HCT116 (cell line): ENCODE results near the gene KRT79. TPM values are rescaled to one million over a fixed set of nuclear protein-coding genes. Genes with fewer than 3 reads are reported as not detected.

ENCODE experiments used
- ATAC-seq: fragments of 200-7000 bp; cut with Tn5 transposase; 2 replicates; pipeline ENCODE4 v1.9.1; 2020; ENCODE audit warnings: mild to moderate bottlenecking, moderate library complexity
- BruUV-seq: library from RNA; stranded (reverse); fragments of 400-500 nt; replicated peaks from 2 replicates; lab custom pipeline; 2021; lab: Mats Ljungman, UMichigan
- CTCF ChIA-PET: fragments of 300-600 bp; sonication (Branson Sonifier 250); formaldehyde crosslinking; loops from one replicate; lab custom pipeline; 2021; ENCODE audit warnings: antibody characterized with exemption; lab: Charles Lee
- POLR2A ChIA-PET: fragments of 300-600, 350-600 bp; sonication (Branson Sonifier 250); formaldehyde crosslinking; loops from one replicate; lab custom pipeline; 2021; ENCODE audit warnings: antibody characterized with exemption; lab: Charles Lee
- RAD21 ChIA-PET, 2 experiments: fragments of 300-600 bp; sonication (Branson Sonifier 250); formaldehyde crosslinking; loops; one replicate each; lab custom pipeline; 2023; ENCODE audit warnings: low total read pairs in 2 of 2; ENCODE audit not compliant: uncharacterized antibody in 2 of 2, unreplicated experiment in 2 of 2, low non-redundant PET in 1 of 2; lab: Charles Lee
- DNase-seq: peaks from one replicate; pipeline ENCODE4 v3.0.0-alpha.2; 2010; ENCODE audit warnings: low read depth, low spot score
- H2AFZ ChIP-seq: fragments of 200-600 bp; shearing (Covaris generic), sonication (generic); 2 replicates; pipeline ENCODE4 v1.6.1; 2017; ENCODE audit warnings: low read depth, mixed run types, mixed read lengths, antibody characterized with exemption, low read length; ENCODE audit not compliant: poor library complexity, severe bottlenecking
- H3K27ac ChIP-seq: 2 replicates; pipeline ENCODE4 v1.5.1; 2012; ENCODE audit warnings: low read depth, low read length
- H3K27me3 ChIP-seq: fragments of 200-600 bp; sonication (generic); 2 replicates; pipeline ENCODE4 v1.6.1; 2016; ENCODE audit warnings: mixed run types, low read length, mixed read lengths; ENCODE audit not compliant: insufficient read depth
- H3K36me3 ChIP-seq, 2 experiments: fragments of 200-500 bp in 1 of 2; fragments of 200-600 bp in 1 of 2; sonication (Bioruptor generic) in 1 of 2; sonication (generic) in 1 of 2; 2 replicates each; pipeline versions ENCODE4 v1.5.1 to v1.6.1; 2014 to 2016; ENCODE audit warnings: low read length in 2 of 2, inconsistent platforms in 1 of 2, mixed read lengths in 1 of 2, mixed run types in 1 of 2; ENCODE audit not compliant: insufficient read depth in 2 of 2, control insufficient read depth in 1 of 2
- H3K4me1 ChIP-seq, 2 experiments: fragments of 200-600 bp in 1 of 2; sonication (generic) in 1 of 2; 2 replicates each; pipeline versions ENCODE4 v1.5.1 to v1.6.1; 2012 to 2017; ENCODE audit warnings: low read length in 2 of 2, inconsistent platforms in 1 of 2, mild to moderate bottlenecking in 1 of 2, mixed read lengths in 1 of 2, mixed run types in 1 of 2, moderate library complexity in 1 of 2; ENCODE audit not compliant: insufficient read depth in 2 of 2, control insufficient read depth in 1 of 2
- H3K4me2 ChIP-seq: fragments of 200-600 bp; sonication (generic); 2 replicates; pipeline ENCODE4 v1.6.1; 2017; ENCODE audit warnings: mixed run types, low read length, mixed read lengths
- H3K4me3 ChIP-seq, 2 experiments: fragments of 200-600 bp in 1 of 2; sonication (generic) in 1 of 2; replicated peaks in 1 of 2; 2 replicates each; pipeline ENCODE4 v1.5.1; 2011 to 2016; ENCODE audit warnings: low read length in 2 of 2, control low read depth in 1 of 2, low read depth in 1 of 2, mild to moderate bottlenecking in 1 of 2, mixed read lengths in 1 of 2, mixed run types in 1 of 2
- H3K79me2 ChIP-seq: fragments of 200-600 bp; sonication (generic); 2 replicates; pipeline ENCODE4 v1.6.1; 2017; ENCODE audit warnings: mild to moderate bottlenecking, mixed run types, low read length, moderate library complexity, mixed read lengths; ENCODE audit not compliant: insufficient read depth
- H3K9ac ChIP-seq: fragments of 200-600 bp; sonication (generic); 2 replicates; pipeline ENCODE4 v1.6.1; 2016; ENCODE audit warnings: low read length, mixed read lengths
- H3K9me2 ChIP-seq: fragments of 200-600 bp; sonication (generic), shearing (Covaris generic); 2 replicates; pipeline ENCODE4 v1.6.1; 2017; ENCODE audit warnings: mixed run types, mild to moderate bottlenecking, moderate library complexity; ENCODE audit not compliant: insufficient read depth
- H3K9me3 ChIP-seq, 2 experiments: fragments of 200-500 bp in 1 of 2; fragments of 200-600 bp in 1 of 2; sonication (Bioruptor generic) in 1 of 2; sonication (generic) in 1 of 2; 2 replicates each; pipeline ENCODE4 v1.6.1; 2014 to 2017; ENCODE audit warnings: low read length in 2 of 2, mixed read lengths in 2 of 2, inconsistent platforms in 1 of 2, low read depth in 1 of 2, mild to moderate bottlenecking in 1 of 2, mixed run types in 1 of 2, moderate library complexity in 1 of 2; ENCODE audit not compliant: control insufficient read depth in 1 of 2, insufficient read depth in 1 of 2
- H4K20me1 ChIP-seq: fragments of 200-600 bp; sonication (generic), shearing (Covaris generic); 2 replicates; pipeline ENCODE4 v1.6.1; 2017; ENCODE audit warnings: mixed run types, mild to moderate bottlenecking, moderate library complexity; ENCODE audit not compliant: insufficient read depth
- CEBPB ChIP-seq: IDR thresholded peaks from 2 replicates; pipeline ENCODE4 v1.6.1; 2012; ENCODE audit warnings: low read depth
- CTCF ChIP-seq, 3 experiments: fragments of 200-600 bp in 1 of 3; sonication (generic) in 1 of 3; IDR thresholded peaks in 2 of 3; conservative IDR thresholded peaks in 1 of 3; 2 replicates each; pipeline ENCODE4 v1.5.1; 2012 to 2017; ENCODE audit warnings: low read depth in 2 of 3, low read length in 2 of 3, antibody characterized with exemption in 1 of 3, borderline replicate concordance in 1 of 3, control low read depth in 1 of 3, mild to moderate bottlenecking in 1 of 3, mixed read lengths in 1 of 3, mixed run types in 1 of 3, moderate library complexity in 1 of 3; ENCODE audit not compliant: insufficient read depth in 1 of 3
- EGR1 ChIP-seq: IDR thresholded peaks from 2 replicates; pipeline ENCODE4 v1.6.1; 2012; ENCODE audit warnings: low read depth
- EZH2 ChIP-seq: fragments of 200-600 bp; sonication (generic); IDR thresholded peaks from 2 replicates; pipeline ENCODE4 v1.6.1; 2017; ENCODE audit warnings: antibody characterized with exemption, mixed run types
- FOSL1 ChIP-seq: IDR thresholded peaks from 2 replicates; pipeline ENCODE4 v1.6.1; 2012; ENCODE audit warnings: low read depth
- JUND ChIP-seq: IDR thresholded peaks from 2 replicates; pipeline ENCODE4 v1.6.1; 2012
- MAX ChIP-seq: IDR thresholded peaks from 2 replicates; pipeline ENCODE4 v1.6.1; 2012
- POLR2A ChIP-seq: IDR thresholded peaks from 2 replicates; pipeline ENCODE4 v1.7.0; 2011; ENCODE audit warnings: borderline replicate concordance; ENCODE audit not compliant: insufficient read depth, insufficient read length; ENCODE audit errors: extremely low read depth
- POLR2AphosphoS5 ChIP-seq: IDR thresholded peaks from 2 replicates; pipeline ENCODE4 v1.6.1; 2011; ENCODE audit warnings: mild to moderate bottlenecking, low read depth, low read length, moderate library complexity
- SIN3A ChIP-seq: IDR thresholded peaks from 2 replicates; pipeline ENCODE4 v1.6.1; 2012; ENCODE audit warnings: low read depth
- SP1 ChIP-seq: IDR thresholded peaks from 2 replicates; pipeline ENCODE4 v1.6.1; 2012; ENCODE audit warnings: low read depth
- ZNF274 ChIP-seq: fragments of 200-500 bp; sonication (Bioruptor generic); IDR thresholded peaks from 2 replicates; pipeline ENCODE4 v1.6.1; 2014; ENCODE audit warnings: mild to moderate bottlenecking, low read depth, low read length, inconsistent platforms
- intact Hi-C: fragments of 100-400 bp; cut with micrococcal nuclease; formaldehyde crosslinking; loops from 2 replicates; pipeline ENCODE4 v1.10.0; 2022
- total RNA-seq: library from RNA; stranded (reverse); gene quantifications from one replicate; pipeline ENCODE4 v1.2.1, GENCODE V29; 2021; ENCODE audit not compliant: unreplicated experiment

The KRT79 gene
- total RNA-seq, 1 experiment from 2014 or later, result not detected

- no peaks in the 10 kb centered on the region for H4K20me1 ChIP-seq
- TF ChIP-seq CEBPB (no peak), JUND (no peak), SIN3A (no peak), EGR1 (no peak), FOSL1 (no peak), POLR2AphosphoS5 (no peak), MAX (no peak)
- TF ChIP-seq, all 23 proteins: peak for 0
- ChIA-PET RAD21 (no interaction called here), CTCF (no interaction called here), POLR2A (no interaction called here)
- DNase-seq (no peak), ATAC-seq (peak; percentile 70)
- Histone ChIP-seq H3K9me3 (no peaks in the 10 kb centered on the region), H3K79me2 (no peaks in the 10 kb centered on the region), H3K27ac (no peak overlapping the region), H3K27me3 (peaks cover 10% of the 10 kb centered on the region; the same call in 1 of the 2 replicates), H3K9ac (no peak overlapping the region), H3K4me1 (peaks cover 0 to 8% of the 10 kb centered on the region in 2 experiments; a peak in 2 of 4 replicates), H3K4me2 (no peak overlapping the region), H3K4me3 (no peak overlapping the region), H3K9me2 (no peaks in the 10 kb centered on the region), H3K36me3 (no peaks in the 10 kb centered on the region), H2AFZ (no peak overlapping the region)
- intact Hi-C loops, result no loop called here
- no TSS peak for BruUV-seq
Measured at GRCh38 chr12:52805000-52805399, 29.1 kb downstream of the KRT79 start.

DNA sequence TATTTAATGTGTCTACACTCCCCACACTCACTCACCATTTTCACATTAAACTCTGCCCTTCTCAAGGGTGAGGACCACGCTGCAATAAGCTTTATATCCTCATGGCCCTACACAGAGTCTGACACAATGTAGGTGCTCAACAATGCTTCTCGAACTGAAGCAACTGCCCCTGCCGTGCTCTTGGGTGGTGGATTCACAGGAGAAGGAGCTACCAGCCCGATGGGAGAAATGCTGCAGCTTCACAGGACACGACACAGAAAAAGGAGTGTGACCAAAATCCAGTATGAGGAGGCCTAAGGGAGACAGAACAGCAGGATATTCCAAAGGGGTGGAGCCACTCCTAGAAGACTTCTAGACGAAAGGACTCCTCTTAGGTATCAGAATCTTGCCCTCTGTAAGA lies 31.7 kb downstream of the KRT79 start:
- CTCF ChIA-PET, result no interaction called here
- Histone ChIP-seq H3K4me1 (peaks cover 8 to 33% of the 10 kb centered on the region in 2 experiments; a peak in 3 of 4 replicates), H4K20me1 (no peaks in the 10 kb centered on the region), H3K79me2 (no peaks in the 10 kb centered on the region), H2AFZ (no peak overlapping the region), H3K9ac (no peak overlapping the region), H3K9me2 (no peaks in the 10 kb centered on the region), H3K36me3 (no peaks in the 10 kb centered on the region), H3K9me3 (no peaks in the 10 kb centered on the region), H3K27me3 (no peaks in the 10 kb centered on the region), H3K4me3 (no peak overlapping the region), H3K27ac (no peak overlapping the region), H3K4me2 (no peak overlapping the region)
- no peak for TF ChIP-seq CTCF (IDR thresholded peaks at IDR 0.05 in 2 of 3, conservative IDR thresholded peaks at IDR 0.05 in 1 of 3; ENCODE audit: borderline replicate concordance in 1 of 3, insufficient read depth in 1 of 3, low read depth in 2 of 3, low read length in 2 of 3)
- TF ChIP-seq ZNF274, result no peak
- TF ChIP-seq POLR2A, result no peak
- no peak for TF ChIP-seq SIN3A
- TF ChIP-seq SP1, result no peak
- no peak for TF ChIP-seq EZH2
- no peak for TF ChIP-seq EGR1
- no peak for TF ChIP-seq CEBPB
- POLR2A ChIA-PET, result no interaction called here
- ATAC-seq (no peak), DNase-seq (no peak)
- no TSS peak for BruUV-seq
- intact Hi-C loops, result no loop called here
- RAD21 ChIA-PET, result no interaction called here
